GM23338 (cell line): Measurements from ENCODE around the gene LEMD1.

ENCODE experiments used
- CREB1 ChIP-seq: fragments of 250-450 bp; sonication (Bioruptor Pico); IDR thresholded peaks from 2 replicates; pipeline ENCODE4 v1.5.0; 2020; ENCODE audit warnings: low read depth, mild to moderate bottlenecking, moderate library complexity
- EZH2 ChIP-seq: fragments of 200-600 bp; sonication (generic); IDR thresholded peaks from one replicate; pipeline ENCODE4 v1.8.0; 2017; ENCODE audit warnings: antibody characterized with exemption, mild to moderate bottlenecking, low read depth; ENCODE audit not compliant: unreplicated experiment
- EZH2phosphoT487 ChIP-seq: fragments of 200-600 bp; sonication (generic); IDR thresholded peaks from one replicate; pipeline ENCODE4 v1.8.1; 2018; ENCODE audit warnings: antibody characterized with exemption; ENCODE audit not compliant: unreplicated experiment
- TF ChIP-seq, protein P1 (sequence below), 2 experiments: fragments of 200-600 bp in 1 of 2; sonication (generic) in 1 of 2; conservative IDR thresholded peaks; 2 replicates each; pipeline versions ENCODE4 v1.5.1 to v1.6.1; 2016 to 2017; ENCODE audit warnings: antibody characterized with exemption in 2 of 2, low read depth in 2 of 2, mild to moderate bottlenecking in 2 of 2, moderate library complexity in 1 of 2

DNA sequence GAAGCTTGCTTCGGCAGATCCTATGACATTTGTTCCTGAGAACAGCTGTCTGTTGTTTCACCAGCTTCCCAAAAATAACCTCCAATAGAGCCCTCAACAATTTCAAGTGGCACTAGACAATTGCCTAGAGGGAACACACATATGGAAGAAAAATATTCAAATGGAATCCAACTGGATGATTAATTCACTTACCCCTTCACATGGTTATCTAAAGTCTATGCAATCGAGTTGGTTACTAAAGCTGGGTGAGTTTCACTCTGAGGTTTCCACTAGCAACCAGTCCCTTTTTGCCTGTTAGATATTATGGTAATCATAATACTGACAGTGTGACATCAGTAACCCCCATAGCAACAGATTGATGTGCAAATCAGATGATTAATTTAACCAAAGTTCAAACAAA is at the start of gene LEMD1:
- TF ChIP-seq, protein P1, sequence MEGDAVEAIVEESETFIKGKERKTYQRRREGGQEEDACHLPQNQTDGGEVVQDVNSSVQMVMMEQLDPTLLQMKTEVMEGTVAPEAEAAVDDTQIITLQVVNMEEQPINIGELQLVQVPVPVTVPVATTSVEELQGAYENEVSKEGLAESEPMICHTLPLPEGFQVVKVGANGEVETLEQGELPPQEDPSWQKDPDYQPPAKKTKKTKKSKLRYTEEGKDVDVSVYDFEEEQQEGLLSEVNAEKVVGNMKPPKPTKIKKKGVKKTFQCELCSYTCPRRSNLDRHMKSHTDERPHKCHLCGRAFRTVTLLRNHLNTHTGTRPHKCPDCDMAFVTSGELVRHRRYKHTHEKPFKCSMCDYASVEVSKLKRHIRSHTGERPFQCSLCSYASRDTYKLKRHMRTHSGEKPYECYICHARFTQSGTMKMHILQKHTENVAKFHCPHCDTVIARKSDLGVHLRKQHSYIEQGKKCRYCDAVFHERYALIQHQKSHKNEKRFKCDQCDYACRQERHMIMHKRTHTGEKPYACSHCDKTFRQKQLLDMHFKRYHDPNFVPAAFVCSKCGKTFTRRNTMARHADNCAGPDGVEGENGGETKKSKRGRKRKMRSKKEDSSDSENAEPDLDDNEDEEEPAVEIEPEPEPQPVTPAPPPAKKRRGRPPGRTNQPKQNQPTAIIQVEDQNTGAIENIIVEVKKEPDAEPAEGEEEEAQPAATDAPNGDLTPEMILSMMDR (conservative IDR thresholded peaks at IDR 0.05; ENCODE audit: low read depth in 2 of 2), result no peak
- TF ChIP-seq CREB1 (CRISPR knock-in tag) (no peak), EZH2 (no peak), EZH2phosphoT487 (no peak)
